Psoas muscle (tissue), 8 donors: ENCODE measurements around the gene RDH16. TPM values are rescaled to one million over a fixed set of nuclear protein-coding genes. Genes with fewer than 3 reads are reported as not detected.
"Not testable (repeated sequence)": the region's sequence is repeated elsewhere in the genome, so short reads cannot be mapped to it uniquely, and the experiment has no call there.

Experiments
- ATAC-seq, 4 donors: fragments of 200-7000 bp; cut with Tn5 transposase; one replicate each; pipeline ENCODE4 v1.9.1; 2020; ENCODE audit warnings: moderate library complexity in 3 of 4, mild to moderate bottlenecking in 2 of 4
- DNase-seq, 2 donors: peaks; one replicate each; pipeline ENCODE4 v3.0.0-alpha.2; 2020
- H3K27ac ChIP-seq: fragments of 200-600 bp; one replicate; pipeline ENCODE4 v1.8.0; 2022
- H3K27me3 ChIP-seq, 3 donors: fragments of 200-600 bp in 1 of 3; one replicate each; pipeline versions ENCODE4 v1.6.1 to v1.8.0; 2013 to 2022; ENCODE audit warnings: low read length in 2 of 3, mild to moderate bottlenecking in 2 of 3, moderate library complexity in 1 of 3; ENCODE audit not compliant: insufficient read depth in 3 of 3
- H3K36me3 ChIP-seq, 2 donors: fragments of 200-600 bp in 1 of 2; one replicate each; pipeline versions ENCODE4 v1.6.1 to v1.8.0; 2013 to 2022; ENCODE audit warnings: low read depth in 1 of 2, mild to moderate bottlenecking in 1 of 2, moderate library complexity in 1 of 2; ENCODE audit not compliant: insufficient read depth in 1 of 2
- H3K4me1 ChIP-seq: fragments of 200-600 bp; one replicate; pipeline ENCODE4 v1.8.0; 2022
- H3K4me3 ChIP-seq: fragments of 200-600 bp; one replicate; pipeline ENCODE4 v1.8.0; 2022; ENCODE audit warnings: mild to moderate bottlenecking
- H3K9me3 ChIP-seq: fragments of 200-600 bp; one replicate; pipeline ENCODE4 v1.8.0; 2022
- CTCF ChIP-seq: fragments of 200-600 bp; IDR thresholded peaks from one replicate; pipeline ENCODE4 v1.8.0; 2022; ENCODE audit warnings: antibody characterized with exemption
- WGBS, 3 donors: extraction: QIAGEN DNeasy Blood & Tissue Kit; methylation state at CpG; one replicate each; pipeline versions ENCODE4 v1.1.6 to v1.1.7; 2013; 5-methylcytosine and 5-hydroxymethylcytosine counted together
- intact Hi-C, 2 donors: fragments of 100-400 bp; cut with DNase I; formaldehyde crosslinking; loops; one replicate each; pipeline versions ENCODE4 v1.11.0 to v1.14.2; 2022
- polyA plus RNA-seq, 3 donors: library from polyadenylated mRNA; stranded (reverse); fragments of 200-250 nt; gene quantifications; one replicate each; pipeline ENCODE4 v1.2.3, GENCODE V29; 2013
- total RNA-seq, 4 donors: library from RNA; stranded (reverse); fragmentation: NEBNext Ultra II Directional in 2 of 4; extraction: Animal tissue kit (Norgen Biotek cat#: 25700) in 2 of 4; gene quantifications; one replicate each; pipeline versions ENCODE4 v1.2.1 to v1.2.4, GENCODE V29; 2021 to 2023
- donor health status: healthy with polysubstance abuse.
- donor health status: DM: no; HTN: no; CAD: no; lungs with moderate emphysema.
- donor health status: Bipolar disorder and iron deficiency.
- donor health status: healthy.
- donor health status: DM: yes; HTN: yes; CAD: no.
- donor health status: DM: no; HTN: no; CAD: no.
- donor health status: DM: no; HTN: no; CAD: no.
- donor health status: DM: yes; HTN: yes; CAD: no.

Gene RDH16
- total and polyA plus RNA-seq, 7 donors = 0.10 to 0.52 (median 0.32) TPM

- Histone ChIP-seq H3K36me3 (no peaks in the 10 kb centered on the region), H3K27ac (no peak overlapping the region), H3K4me1 (no peaks in the 10 kb centered on the region), H3K4me3 (no peak overlapping the region), H3K9me3 (no peaks in the 10 kb centered on the region), H3K27me3 (no peaks in the 10 kb centered on the region)
- DNase-seq = no peak
- 82 to 100% (median 86%) methylated on average over 1 of the region's 1 CpG for WGBS, 3 donors
- ATAC-seq = no peak
- TF ChIP-seq CTCF = no peak
- intact Hi-C loops = no loop called here
Measured at GRCh38 chr12:56922031-56922430, 35.4 kb downstream of the RDH16 start.

DNA sequence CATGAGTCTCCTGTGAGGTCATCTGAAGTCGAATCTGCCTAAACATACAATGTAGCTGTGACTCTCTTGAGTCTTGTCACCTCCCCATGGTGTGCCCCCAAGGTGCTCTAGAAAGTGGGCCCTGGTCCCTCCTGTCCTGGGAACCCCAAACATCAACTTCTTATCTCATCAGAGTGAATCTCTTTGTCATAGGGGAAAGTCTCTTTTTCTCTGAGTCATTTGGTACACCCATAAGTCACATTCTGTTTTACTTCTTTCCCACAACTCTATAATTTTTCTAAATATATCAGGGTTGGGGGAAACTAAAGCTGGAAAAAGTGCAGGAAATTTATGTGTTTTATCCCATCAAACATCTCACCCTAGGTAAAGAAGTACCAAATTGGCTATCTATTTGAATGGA lies 36.1 kb downstream of the RDH16 start:
- no peak overlapping the region for H3K27ac ChIP-seq
- TF ChIP-seq CTCF = no peak
- no peak overlapping the region for H3K4me3 ChIP-seq
- ATAC-seq (no peak), DNase-seq (no peak)
- 67 to 85% (median 70%) methylated on average over 1 of the region's 1 CpG for WGBS, 3 donors
- no peaks in the 10 kb centered on the region for H3K9me3 ChIP-seq
- H3K4me1 ChIP-seq = no peaks in the 10 kb centered on the region
- intact Hi-C loops = no loop called here
- H3K36me3 ChIP-seq = no peaks in the 10 kb centered on the region
- H3K27me3 ChIP-seq = no peaks in the 10 kb centered on the region

- H3K9me3 ChIP-seq, H3K4me1 ChIP-seq, H3K27ac ChIP-seq, H3K27me3 ChIP-seq, H3K4me3 ChIP-seq, ATAC-seq, H3K36me3 ChIP-seq, DNase-seq: not testable (repeated sequence)
- intact Hi-C loops = loop anchor here in 1 of 2 donors (10.0 kb wide), 1 partner anchor 113 kb away; no protein-coding TSS in a partner anchor
- 85 to 87% (median 86%) methylated on average over 3 of the region's 3 CpGs for WGBS, 3 donors
Measured at GRCh38 chr12:56918139-56918538, 39.3 kb downstream of the RDH16 start.

- intact Hi-C loops = loop anchor here in 1 of 2 donors (10.0 kb wide), 1 partner anchor 112 kb away; no protein-coding TSS in a partner anchor
- 93 to 96% (median 94%) methylated on average over 1 of the region's 1 CpG for WGBS, 3 donors
- TF ChIP-seq CTCF = no peak
Measured at GRCh38 chr12:56916996-56917333, 40.4 kb downstream of the RDH16 start.

GRCh38 chr12:56916296-56916995 lies 41.0 kb downstream of the RDH16 start:
- intact Hi-C loops = loop anchor here in 1 of 2 donors (10.0 kb wide), 1 partner anchor 112 kb away; no protein-coding TSS in a partner anchor
- no peak for TF ChIP-seq CTCF
- ATAC-seq (no peak), DNase-seq (no peak)
- no peaks in the 10 kb centered on the region for H3K36me3 ChIP-seq
- no peaks in the 10 kb centered on the region for H3K4me1 ChIP-seq
- no peak overlapping the region for H3K4me3 ChIP-seq
- no peaks in the 10 kb centered on the region for H3K27me3 ChIP-seq
- WGBS, 3 donors = 79 to 86% (median 84%) methylated on average over 4 of the region's 4 CpGs
- H3K9me3 ChIP-seq = no peaks in the 10 kb centered on the region
- H3K27ac ChIP-seq = no peak overlapping the region

More at GRCh38 chr12:56916996-56917333, 40.4 kb downstream of the RDH16 start:
- no peaks in the 10 kb centered on the region for H3K9me3 ChIP-seq
- no peak overlapping the region for H3K27ac ChIP-seq
- H3K27me3 ChIP-seq = no peaks in the 10 kb centered on the region
- ATAC-seq = no peak
- H3K36me3 ChIP-seq = no peaks in the 10 kb centered on the region
- no peak overlapping the region for H3K4me3 ChIP-seq
- H3K4me1 ChIP-seq = no peaks in the 10 kb centered on the region
- DNase-seq = no peak
